ENCODE measurements around the gene ARHGAP19. TPM values are rescaled to one million over a fixed set of nuclear protein-coding genes. Genes with fewer than 3 reads are reported as not detected.

ARHGAP19 gene
- total RNA-seq, 4 donors from 2014 or later, result 4.5 to 8.4 (median 7.4) TPM

DNA sequence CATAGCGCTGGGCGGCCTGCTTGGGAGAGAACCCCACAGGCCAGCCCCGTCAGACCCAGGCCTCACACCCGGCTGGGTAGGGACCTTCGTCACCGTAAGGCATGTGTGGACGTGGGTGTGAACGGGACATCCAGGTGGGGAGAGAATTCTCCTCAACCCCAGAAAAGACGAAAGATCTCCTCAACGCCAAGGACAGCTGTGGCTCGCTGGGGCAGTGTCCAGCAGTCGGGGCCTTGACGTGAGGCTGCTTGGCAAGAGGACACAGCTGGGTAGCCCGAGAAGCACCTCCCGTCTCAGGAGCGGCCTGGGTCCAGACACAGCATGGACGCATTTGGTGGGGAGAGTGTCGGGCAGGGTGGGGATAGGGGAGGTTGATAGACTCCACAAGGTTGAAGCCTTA, 105.5 kb downstream of the ARHGAP19 start:
- Histone ChIP-seq H3K4me3 (no peak overlapping the region), H3K9me3 (no peaks in the 10 kb centered on the region), H3K36me3 (no peaks in the 10 kb centered on the region), H3K27ac (no peak overlapping the region), H3K27me3 (peaks cover 78% of the 10 kb centered on the region), H3K4me1 (peaks cover 5 to 9% (median 7%) of the 10 kb centered on the region in 4 donors)
- intact Hi-C loops (cut with DNase I; ENCODE audit: low total_unique reads), result no loop called here
- no peak for TF ChIP-seq POLR2A (IDR thresholded peaks at IDR 0.05)
- TF ChIP-seq EP300 (IDR thresholded peaks at IDR 0.05; ENCODE audit: low read depth), result no peak
- TF ChIP-seq, protein P1, sequence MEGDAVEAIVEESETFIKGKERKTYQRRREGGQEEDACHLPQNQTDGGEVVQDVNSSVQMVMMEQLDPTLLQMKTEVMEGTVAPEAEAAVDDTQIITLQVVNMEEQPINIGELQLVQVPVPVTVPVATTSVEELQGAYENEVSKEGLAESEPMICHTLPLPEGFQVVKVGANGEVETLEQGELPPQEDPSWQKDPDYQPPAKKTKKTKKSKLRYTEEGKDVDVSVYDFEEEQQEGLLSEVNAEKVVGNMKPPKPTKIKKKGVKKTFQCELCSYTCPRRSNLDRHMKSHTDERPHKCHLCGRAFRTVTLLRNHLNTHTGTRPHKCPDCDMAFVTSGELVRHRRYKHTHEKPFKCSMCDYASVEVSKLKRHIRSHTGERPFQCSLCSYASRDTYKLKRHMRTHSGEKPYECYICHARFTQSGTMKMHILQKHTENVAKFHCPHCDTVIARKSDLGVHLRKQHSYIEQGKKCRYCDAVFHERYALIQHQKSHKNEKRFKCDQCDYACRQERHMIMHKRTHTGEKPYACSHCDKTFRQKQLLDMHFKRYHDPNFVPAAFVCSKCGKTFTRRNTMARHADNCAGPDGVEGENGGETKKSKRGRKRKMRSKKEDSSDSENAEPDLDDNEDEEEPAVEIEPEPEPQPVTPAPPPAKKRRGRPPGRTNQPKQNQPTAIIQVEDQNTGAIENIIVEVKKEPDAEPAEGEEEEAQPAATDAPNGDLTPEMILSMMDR (IDR thresholded peaks at IDR 0.05), result no peak
- no peak for TF ChIP-seq POLR2AphosphoS5 (IDR thresholded peaks at IDR 0.05)
- WGBS, 2 donors (ENCODE audit: low coverage in 1 of 2), result 95 to 100% methylated on average over 3 to 18 of the region's 18 CpGs
- no peak for DNase-seq
- in situ Hi-C loops (cut with MboI; ENCODE audit: low pct_ligation_motif_present in 1 of 4, low pct_unique_long_range_greater_than_20kb in 1 of 4, low sequenced_read_pairs in 3 of 4), result no loop called here

DNA sequence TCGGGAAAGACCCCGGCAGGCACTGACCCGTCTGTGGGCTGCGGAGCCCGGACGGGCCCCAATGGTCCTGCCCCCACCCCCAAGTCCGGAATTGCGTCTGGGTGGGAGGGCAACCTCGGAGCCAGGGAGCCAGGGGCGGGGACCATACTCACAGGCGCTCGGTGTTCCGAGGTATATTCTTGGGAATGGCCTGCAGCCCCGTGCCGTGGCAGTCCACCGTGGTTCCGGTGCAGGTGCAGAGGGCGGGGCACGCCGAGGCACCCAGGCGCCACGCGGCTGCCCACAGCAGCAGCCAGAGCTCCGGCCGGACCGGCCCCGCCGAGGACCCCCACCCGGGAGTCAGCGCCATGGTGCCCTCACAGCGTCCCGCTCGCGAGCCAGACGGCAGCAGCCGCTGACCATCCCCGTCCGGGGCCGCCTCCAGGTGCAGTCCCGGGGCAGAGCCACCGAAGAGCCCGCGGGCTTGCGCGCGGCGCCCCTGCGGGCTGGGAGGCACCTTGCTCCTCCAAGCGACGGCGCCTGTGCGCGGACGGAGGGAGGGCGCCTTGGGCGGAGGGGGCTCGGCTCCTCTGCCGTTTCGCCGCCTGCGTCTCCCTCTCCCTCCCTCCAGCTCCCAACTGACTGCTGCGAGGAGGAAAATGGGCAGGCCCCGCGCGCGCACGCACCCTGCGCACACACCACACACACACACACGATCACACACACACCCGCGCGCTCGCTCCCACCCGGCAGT, 106.9 kb downstream of the ARHGAP19 start, which contains the start of gene SLIT1:
TSS of gene SLIT1 (minus strand) at position 634 of the 733 bp plus-strand sequence. CDS start at position 349, 285 bp downstream.
- 2% methylated on average over 28 of the region's 74 CpGs; no CpG with 5 or more reads in 1 of the 2 donors for WGBS, 2 donors (ENCODE audit: low coverage in 1 of 2)
- no peak for TF ChIP-seq EP300 (IDR thresholded peaks at IDR 0.05; ENCODE audit: low read depth)
- no peak for TF ChIP-seq POLR2A (IDR thresholded peaks at IDR 0.05)
- no peak for TF ChIP-seq POLR2AphosphoS5 (IDR thresholded peaks at IDR 0.05)
- intact Hi-C loops (cut with DNase I; ENCODE audit: low total_unique reads), result no loop called here
- Histone ChIP-seq H3K27me3 (peaks cover 77% of the 10 kb centered on the region), H3K4me1 (peaks cover 5 to 9% (median 7%) of the 10 kb centered on the region in 4 donors), H3K4me3 (peak within 1 kb of the TSS in 2 of 4 donors; percentile 2 to 19), H3K9me3 (no peaks in the 10 kb centered on the region), H3K36me3 (no peaks in the 10 kb centered on the region), H3K27ac (no peak within 1 kb of the TSS)
- in situ Hi-C loops (cut with MboI; ENCODE audit: low pct_ligation_motif_present in 1 of 4, low pct_unique_long_range_greater_than_20kb in 1 of 4, low sequenced_read_pairs in 3 of 4), result no loop called here
- DNase-seq, result no peak

DNA sequence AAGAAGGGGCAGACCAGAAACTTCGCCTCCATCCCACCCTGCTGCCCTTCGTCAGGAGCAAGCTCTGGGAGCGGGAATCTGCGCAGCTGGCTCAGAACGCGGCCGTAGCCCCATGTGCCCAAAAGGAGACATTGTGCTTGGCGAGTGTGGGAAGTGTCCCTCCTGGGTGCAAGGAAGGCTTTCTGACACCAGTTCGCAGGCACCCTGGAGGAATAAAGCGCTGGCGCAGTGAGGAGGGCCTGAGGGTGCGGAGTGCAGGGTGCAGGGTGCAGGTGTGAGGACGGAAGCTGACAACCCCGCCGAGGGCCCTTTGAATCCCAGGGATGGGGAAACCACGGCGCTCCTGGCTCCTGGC, 107.5 kb downstream of the ARHGAP19 start:
- Histone ChIP-seq H3K36me3 (no peaks in the 10 kb centered on the region), H3K4me1 (peaks cover 5 to 9% (median 7%) of the 10 kb centered on the region in 4 donors), H3K9me3 (no peaks in the 10 kb centered on the region), H3K27me3 (peaks cover 77% of the 10 kb centered on the region), H3K27ac (no peak overlapping the region), H3K4me3 (no peak overlapping the region)
- in situ Hi-C loops (cut with MboI; ENCODE audit: low pct_ligation_motif_present in 1 of 4, low pct_unique_long_range_greater_than_20kb in 1 of 4, low sequenced_read_pairs in 3 of 4) (no loop called here), intact Hi-C loops (cut with DNase I; ENCODE audit: low total_unique reads) (no loop called here)
- 34% methylated on average over 17 of the region's 17 CpGs; no CpG with 5 or more reads in 1 of the 2 donors for WGBS, 2 donors (ENCODE audit: low coverage in 1 of 2)
- TF ChIP-seq POLR2AphosphoS5 (IDR thresholded peaks at IDR 0.05) (no peak), EP300 (IDR thresholded peaks at IDR 0.05; ENCODE audit: low read depth) (no peak), POLR2A (IDR thresholded peaks at IDR 0.05) (no peak)
- TF ChIP-seq, protein P1 (IDR thresholded peaks at IDR 0.05), result no peak
- DNase-seq, result no peak

DNA sequence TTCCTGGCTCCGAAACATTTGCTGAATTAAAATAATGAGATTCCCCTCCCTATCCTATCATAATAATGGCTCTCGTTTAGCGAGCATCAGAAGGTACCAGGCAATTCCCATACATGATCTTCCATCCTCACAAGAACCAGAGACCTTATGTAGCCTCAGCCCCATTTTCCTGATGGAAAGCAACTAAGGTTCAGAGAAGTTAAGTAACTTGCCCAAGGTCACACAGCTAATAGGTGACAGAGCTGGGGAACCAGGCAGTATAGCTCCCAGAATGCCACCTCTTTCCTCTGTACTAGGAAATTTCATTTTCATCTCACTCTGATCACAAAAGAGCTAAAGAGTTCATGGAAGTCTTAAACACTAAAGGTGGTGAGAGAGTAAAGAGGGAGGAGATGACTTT, 109.1 kb downstream of the ARHGAP19 start:
- in situ Hi-C loops (cut with MboI; ENCODE audit: low pct_ligation_motif_present in 1 of 4, low pct_unique_long_range_greater_than_20kb in 1 of 4, low sequenced_read_pairs in 3 of 4), result no loop called here
- H3K27me3 ChIP-seq, result peaks cover 89% of the 10 kb centered on the region
- no peaks in the 10 kb centered on the region for H3K36me3 ChIP-seq
- intact Hi-C loops (cut with DNase I; ENCODE audit: low total_unique reads), result no loop called here
- no peaks in the 10 kb centered on the region for H3K9me3 ChIP-seq
- WGBS, 2 donors (ENCODE audit: low coverage in 1 of 2), result 89 to 91% methylated on average over 3 of the region's 3 CpGs
- no peak overlapping the region for H3K27ac ChIP-seq
- no peak overlapping the region for H3K4me3 ChIP-seq
- DNase-seq, result no peak
- H3K4me1 ChIP-seq, result peaks cover 5 to 12% (median 7%) of the 10 kb centered on the region in 4 donors
- TF ChIP-seq, protein P1 (IDR thresholded peaks at IDR 0.05), result no peak
- TF ChIP-seq EP300 (IDR thresholded peaks at IDR 0.05; ENCODE audit: low read depth) (no peak), POLR2A (IDR thresholded peaks at IDR 0.05) (no peak), POLR2AphosphoS5 (IDR thresholded peaks at IDR 0.05) (no peak)

Data from transverse colon (tissue), 4 donors.